Measurements from ENCODE around the gene SSRP1. TPM values are rescaled to one million over a fixed set of nuclear protein-coding genes. Genes with fewer than 3 reads are reported as not detected.

Gene SSRP1
- total and polyA plus RNA-seq, 2 of the 13 experiments (the other 11 are each of a cell fraction or from before 2014, with no cell fraction given), result 93.6 to 129 TPM

DNA sequence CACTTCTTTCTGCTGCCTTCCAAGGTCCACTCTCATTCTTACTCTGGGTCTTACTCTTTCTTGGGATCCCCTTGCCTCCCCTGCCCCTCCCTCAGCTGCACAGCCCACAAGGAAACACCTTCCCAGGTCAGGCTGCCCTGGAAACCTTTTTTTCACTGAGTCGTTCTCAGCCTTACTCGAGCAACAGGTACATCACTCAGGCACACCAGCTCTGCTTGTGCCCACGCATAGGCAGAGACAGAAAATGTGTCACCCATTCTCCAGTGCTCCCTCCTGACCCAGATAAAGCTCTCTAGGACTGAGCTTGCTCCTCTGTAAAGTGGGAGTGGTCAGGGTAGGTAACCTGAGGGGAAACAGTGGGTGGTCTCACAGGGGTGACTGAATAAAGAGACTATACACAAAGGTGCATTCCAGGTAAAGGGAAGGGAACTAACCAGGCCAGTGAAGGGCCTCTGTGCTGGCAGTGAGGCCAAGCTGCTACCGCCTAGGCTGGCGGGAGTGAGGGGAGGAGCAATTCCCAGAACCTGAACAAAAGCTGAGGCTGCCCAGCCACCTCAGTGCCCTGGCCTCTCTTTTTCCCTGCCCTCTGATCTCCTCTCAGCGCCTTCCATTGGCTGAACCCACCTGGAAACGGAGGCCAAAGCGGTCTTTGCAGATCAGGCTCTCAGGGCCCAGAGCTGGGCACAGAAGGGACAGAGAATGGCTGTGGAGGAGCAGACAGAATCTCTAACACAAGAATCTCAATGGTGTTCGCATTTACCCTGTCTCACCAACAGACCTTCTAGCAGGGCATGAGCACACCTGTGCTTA, 29.4 kb upstream of the SSRP1 start:
- no peaks in the 10 kb centered on the region for H3K36me3 ChIP-seq (replicated peaks in 1 of 2; ENCODE audit: control insufficient read depth in 1 of 2, insufficient read depth in 2 of 2, low read length in 2 of 2)
- in situ Hi-C loops (cut with HindIII; ENCODE audit: extremely low pct_ligation_motif_present, low pct_unique_long_range_greater_than_20kb), result no loop called here
- ChIA-PET POLR2A (no interaction called here), CTCF (ENCODE audit: low intra/inter-chr PET ratio, low total read pairs) (no interaction called here)
- no TSS peak for BruUV-seq (replicated peaks)
- TF ChIP-seq PAX8 (CRISPR knock-in tag; IDR thresholded peaks at IDR 0.05; ENCODE audit: borderline replicate concordance), result no peak
- TF ChIP-seq GPN1 (CRISPR knock-in tag; IDR thresholded peaks at IDR 0.05; ENCODE audit: borderline replicate concordance), result no peak
- TF ChIP-seq, protein P1, sequence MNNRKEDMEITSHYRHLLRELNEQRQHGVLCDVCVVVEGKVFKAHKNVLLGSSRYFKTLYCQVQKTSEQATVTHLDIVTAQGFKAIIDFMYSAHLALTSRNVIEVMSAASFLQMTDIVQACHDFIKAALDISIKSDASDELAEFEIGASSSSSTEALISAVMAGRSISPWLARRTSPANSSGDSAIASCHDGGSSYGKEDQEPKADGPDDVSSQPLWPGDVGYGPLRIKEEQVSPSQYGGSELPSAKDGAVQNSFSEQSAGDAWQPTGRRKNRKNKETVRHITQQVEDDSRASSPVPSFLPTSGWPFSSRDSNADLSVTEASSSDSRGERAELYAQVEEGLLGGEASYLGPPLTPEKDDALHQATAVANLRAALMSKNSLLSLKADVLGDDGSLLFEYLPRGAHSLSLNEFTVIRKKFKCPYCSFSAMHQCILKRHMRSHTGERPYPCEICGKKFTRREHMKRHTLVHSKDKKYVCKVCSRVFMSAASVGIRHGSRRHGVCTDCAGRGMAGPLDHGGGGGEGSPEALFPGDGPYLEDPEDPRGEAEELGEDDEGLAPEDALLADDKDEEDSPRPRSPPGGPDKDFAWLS (CRISPR knock-in tag; IDR thresholded peaks at IDR 0.05; ENCODE audit: borderline replicate concordance), result no peak
- DNase-seq (ENCODE audit: low spot score), result no peak
- ATAC-seq, result no peak
- H3K27ac ChIP-seq (ENCODE audit: extremely low read length, insufficient read depth, low read length), result no peak overlapping the region
- WGBS (ENCODE audit: low lambda C conversion rate), result 0% methylated on average over 5 of the region's 9 CpGs
- peaks cover 3 to 14% of the 10 kb centered on the region in 2 experiments; a peak in 3 of 5 replicates for H3K27me3 ChIP-seq (ENCODE audit: control insufficient read depth in 1 of 2, insufficient read depth in 2 of 2, low read length in 2 of 2)
- H3K4me3 ChIP-seq (replicated peaks in 1 of 3; ENCODE audit: insufficient read depth in 1 of 3, low read depth in 2 of 3, low read length in 3 of 3), result no peak overlapping the region
- H3K9ac ChIP-seq (ENCODE audit: insufficient read depth, low read depth, low read length), result no peak overlapping the region
- no peaks in the 10 kb centered on the region for H3K9me3 ChIP-seq (ENCODE audit: low read length)
- FAIRE-seq, result no peak
- no peak overlapping the region for H2AFZ ChIP-seq (ENCODE audit: low read length)
- peaks cover 8% of the 10 kb centered on the region for H3K4me1 ChIP-seq (ENCODE audit: insufficient read depth, low read length)
- intact Hi-C loops (cut with micrococcal nuclease; ENCODE audit: unreplicated experiment), result no loop called here
- no peaks in the 10 kb centered on the region for H3K79me2 ChIP-seq (ENCODE audit: insufficient read depth, low read length)
- no peak overlapping the region for H3K4me2 ChIP-seq (ENCODE audit: low read depth, low read length)
- H4K20me1 ChIP-seq (ENCODE audit: insufficient read depth, low read length), result no peaks in the 10 kb centered on the region

All from HepG2 (cell line).